GM19438 (cell line): ENCODE data around the gene HSPB9.

ENCODE experiments used
- ATAC-seq: cut with Tn5 transposase; IDR thresholded peaks from one replicate; pipeline ENCODE4 v1.9.1; 2021; ENCODE audit warnings: low read depth; ENCODE audit not compliant: unreplicated experiment

HSPB9 gene

DNA sequence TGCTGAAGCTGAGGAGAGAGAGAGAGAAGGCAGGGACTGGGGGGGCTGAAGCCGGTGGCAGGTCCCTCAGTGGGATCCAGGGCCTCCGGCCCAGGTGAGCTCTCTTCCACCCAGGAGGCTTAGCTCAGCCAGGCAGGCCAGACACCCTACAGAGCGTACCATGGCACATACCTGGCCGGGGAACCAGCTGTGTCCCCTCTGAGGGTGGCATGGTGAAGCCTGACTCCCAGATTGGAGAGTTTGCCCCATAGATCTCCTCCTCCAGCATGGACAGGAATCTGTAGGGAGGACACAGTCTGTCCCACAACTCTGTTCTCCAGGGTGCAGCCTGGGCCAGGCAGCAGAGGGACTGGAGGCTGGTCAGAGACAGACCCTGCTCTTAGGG is 4.5 kb upstream of the HSPB9 start:
- ATAC-seq = no peak

GRCh38 chr17:42118545-42118944 is 4.1 kb upstream of the HSPB9 start:
- no peak for ATAC-seq

GRCh38 chr17:42119301-42119700 is 3.3 kb upstream of the HSPB9 start:
- ATAC-seq = no peak

DNA sequence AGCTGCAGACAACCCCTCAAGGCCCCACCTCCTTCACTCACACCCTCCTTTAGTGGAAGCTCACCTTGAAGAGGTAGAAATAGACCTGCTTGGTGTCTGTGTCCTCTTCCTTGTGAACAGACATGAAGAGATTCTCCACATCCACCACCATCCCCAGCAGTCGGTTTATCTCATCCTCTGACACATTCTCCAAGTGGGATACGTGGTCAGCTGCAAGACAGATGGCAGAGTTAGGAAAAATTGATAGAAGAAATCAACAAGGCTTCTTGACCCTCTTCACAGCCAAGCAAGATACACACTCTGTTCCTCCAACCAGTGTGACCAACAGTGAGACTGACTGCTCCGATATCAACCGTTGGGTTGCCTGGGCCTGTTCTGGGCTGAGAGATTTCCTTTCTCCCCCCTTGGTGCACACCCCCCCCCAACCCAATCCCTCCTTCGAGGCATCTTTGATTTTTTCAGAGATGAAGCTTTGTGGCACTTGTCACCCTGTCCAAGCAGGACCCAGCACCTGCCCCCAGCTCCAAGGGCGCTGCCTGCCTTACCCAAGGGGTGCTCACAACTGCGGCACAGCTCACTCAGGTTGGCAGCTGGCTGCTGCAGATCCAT is 2.3 kb upstream of the HSPB9 start:
- ATAC-seq = no peak

- ATAC-seq = peak; percentile 59
These were observed 1.5 kb upstream of the HSPB9 start, which contains the start of gene KAT2A for GRCh38 chr17:42120770-42121769. KAT2A (minus strand) TSS chr17:42121367; CDS start chr17:42121304, 63 bp downstream.

DNA sequence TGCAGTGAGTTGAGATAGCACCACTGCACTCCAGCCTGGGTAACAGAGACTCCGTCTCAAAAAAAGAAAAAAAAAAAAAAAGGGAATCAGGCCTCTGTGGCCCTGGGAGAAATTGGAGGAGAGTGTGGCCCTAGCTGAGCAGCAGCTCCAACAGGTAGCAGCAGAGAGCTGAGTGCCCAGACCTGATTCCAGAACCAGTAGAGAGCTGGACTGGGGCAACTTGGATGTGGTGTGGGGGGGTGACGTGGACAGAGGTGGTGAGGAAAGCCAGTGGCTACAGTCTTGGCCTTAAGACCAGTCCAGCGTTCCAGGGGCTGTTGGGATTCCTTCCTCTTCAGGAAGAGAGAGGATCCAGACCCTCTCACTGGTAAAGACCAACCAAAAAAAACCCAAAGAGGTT is 1.7 kb downstream of the HSPB9 start:
- ATAC-seq = no peak

- ATAC-seq = no peak
These were observed 3.0 kb downstream of the HSPB9 start for GRCh38 chr17:42125565-42125964.

DNA sequence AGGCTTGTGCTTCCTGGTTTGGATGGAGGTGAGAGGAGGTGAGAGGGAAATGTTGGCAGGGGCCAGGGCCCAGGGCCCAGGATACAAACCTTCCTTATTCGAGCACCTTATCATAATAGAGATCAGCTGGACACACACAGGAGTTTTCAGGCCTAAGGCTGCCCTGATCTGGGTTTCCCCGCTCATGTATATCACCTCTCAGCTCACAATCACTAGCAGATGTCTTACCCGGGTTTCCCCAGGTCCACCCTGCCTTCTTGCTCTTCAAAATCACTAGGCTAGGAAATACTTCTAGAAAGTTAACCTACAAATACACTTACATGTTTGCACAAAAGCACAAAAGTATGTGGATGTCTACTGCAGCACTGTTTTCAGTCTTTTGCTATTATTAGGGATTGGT is 4.2 kb downstream of the HSPB9 start:
- ATAC-seq = no peak

DNA sequence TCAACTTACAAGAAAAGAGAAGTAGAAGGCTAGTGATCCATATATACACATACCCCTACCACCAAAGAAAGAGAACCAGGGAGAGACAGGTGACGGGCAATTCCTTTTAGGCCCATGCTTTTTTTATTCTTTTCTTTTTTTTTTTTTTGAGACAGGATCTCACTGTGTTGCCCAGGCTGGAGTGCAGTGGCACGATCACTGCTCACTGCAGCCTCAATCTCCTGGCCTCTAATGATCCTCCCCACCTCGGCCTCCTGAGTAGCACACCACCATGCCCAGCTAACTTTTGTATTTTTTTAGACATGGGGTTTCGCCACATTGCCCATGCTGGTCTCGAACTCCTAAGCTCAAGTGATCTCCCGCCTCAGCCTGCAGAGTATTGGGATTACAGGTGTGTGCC is 4.8 kb downstream of the HSPB9 start:
- no peak for ATAC-seq

GRCh38 chr17:42129109-42129837 is 6.7 kb downstream of the HSPB9 start:
- no peak for ATAC-seq

DNA sequence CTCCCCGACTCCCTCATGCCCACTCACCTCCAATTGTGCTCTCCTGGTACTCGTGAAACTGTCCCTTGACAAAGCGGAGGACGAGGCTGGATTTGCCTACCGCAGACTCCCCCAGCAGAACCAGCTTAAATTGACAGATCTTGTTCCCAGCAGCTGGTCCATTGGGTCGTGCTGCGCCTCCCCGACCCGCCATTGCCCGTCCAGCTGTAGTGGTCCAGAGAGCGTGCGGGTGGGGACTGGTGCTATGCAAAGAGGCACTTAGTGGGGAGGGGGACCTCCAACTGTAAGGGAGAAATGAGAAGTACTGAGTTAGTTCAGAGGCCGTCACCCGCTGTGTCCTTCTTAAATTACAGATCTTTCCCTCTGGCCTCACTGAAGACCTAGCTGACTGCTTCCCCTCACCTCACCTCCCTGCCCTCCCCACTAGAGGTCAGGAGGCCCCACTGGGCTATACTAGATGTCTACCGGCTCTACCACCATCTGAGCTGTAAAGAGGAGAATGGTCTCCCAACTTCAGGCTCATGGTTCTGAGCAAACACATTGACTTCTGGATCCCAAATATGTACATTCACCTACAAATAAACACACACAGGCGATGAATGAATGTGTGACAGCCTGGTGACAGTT is 7.8 kb downstream of the HSPB9 start:
- no peak for ATAC-seq

DNA sequence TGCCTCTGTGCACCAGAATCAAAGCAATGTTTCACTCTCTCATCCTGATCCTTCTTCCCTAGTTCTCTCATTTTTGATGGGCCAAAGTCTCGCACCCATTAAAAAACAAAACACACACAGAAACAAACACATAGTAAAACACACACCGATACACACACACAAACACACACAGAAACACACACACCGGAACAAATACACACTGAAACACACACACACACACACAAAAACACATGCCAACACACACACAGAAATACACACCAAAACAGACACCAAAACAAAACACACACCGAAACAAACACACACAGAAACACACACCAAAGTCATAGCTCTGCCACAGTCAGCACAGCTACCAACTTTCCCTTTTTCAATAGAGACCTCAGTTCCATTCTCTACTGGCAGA is 8.6 kb downstream of the HSPB9 start:
- ATAC-seq = no peak

GRCh38 chr17:42131981-42132432 is 9.4 kb downstream of the HSPB9 start:
- no peak for ATAC-seq

- peak; percentile 33 for ATAC-seq
These were observed 10.3 kb downstream of the HSPB9 start for GRCh38 chr17:42132941-42133340.

- peak; percentile 52 for ATAC-seq
These were observed 10.9 kb downstream of the HSPB9 start for GRCh38 chr17:42133461-42134041.

- ATAC-seq = no peak
These were observed 12.5 kb downstream of the HSPB9 start for GRCh38 chr17:42135151-42135550.

DNA sequence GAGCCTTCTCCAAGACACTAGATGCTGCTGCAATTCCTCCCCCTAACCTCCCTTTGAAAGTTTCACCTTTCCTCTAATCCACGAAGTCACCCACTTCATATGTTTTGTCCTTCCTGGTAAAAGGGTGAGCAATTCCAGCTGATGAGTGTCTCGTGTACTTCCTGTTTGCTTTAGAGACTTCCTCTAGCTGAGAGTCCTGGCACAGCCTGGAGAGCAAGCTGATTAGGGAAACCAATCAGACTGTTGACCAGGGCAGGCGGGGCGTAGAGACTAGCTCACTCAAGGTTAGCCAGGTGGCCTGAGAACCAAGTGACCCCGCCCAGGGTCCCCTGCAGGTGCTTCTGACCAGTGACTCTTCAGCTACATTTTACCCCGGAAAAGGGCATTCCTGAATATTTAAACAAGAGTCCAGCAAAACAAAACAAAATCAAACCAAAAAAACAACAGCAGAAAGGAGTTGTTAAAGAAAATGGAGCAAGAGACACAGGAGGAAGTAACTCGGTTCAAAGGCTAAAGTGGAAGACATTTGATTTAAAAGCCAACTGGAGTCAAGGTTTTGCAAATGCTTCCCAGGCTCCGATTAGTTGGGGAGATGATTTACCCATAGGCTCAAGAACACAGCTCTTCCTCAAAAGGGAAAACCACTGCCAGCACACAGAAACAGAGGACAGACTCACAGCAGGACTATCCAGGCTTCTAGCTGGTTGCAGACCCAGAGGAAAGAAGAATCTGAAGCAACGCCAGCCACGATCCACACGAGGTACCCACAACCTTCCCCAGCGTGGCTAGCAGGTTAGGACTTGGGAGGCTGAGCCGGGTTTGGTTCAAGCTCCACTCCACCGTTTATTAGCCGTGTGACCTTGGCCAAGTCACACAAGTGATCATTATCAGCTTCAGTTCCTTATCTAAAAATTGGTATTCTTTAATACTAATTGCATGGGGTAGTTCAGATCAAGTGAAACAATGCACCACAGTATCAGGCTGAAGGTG is 13.4 kb downstream of the HSPB9 start:
- no peak for ATAC-seq

DNA sequence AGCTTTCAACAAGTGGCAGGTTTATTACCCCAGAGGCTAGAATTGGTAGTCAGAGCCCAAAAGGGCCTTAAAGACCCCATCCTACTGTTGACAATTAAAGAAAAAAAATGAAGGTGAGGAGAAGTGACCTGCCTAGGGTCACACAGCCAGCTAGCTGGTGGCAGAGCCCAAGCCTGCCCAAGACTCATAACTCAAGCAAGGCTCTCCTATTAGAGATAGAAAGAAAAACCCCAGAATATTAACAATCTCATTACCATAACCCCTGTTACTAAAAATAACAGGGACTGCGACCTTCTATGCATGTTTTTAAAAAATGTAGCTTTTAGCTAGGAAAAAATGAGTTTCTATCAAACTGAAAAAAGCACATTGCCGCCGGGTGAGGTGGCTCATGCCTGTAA is 14.0 kb downstream of the HSPB9 start:
- no peak for ATAC-seq
